ENCODE results near the gene IGF2BP3. TPM values are rescaled to one million over a fixed set of nuclear protein-coding genes. Genes with fewer than 3 reads are reported as not detected.
A peak's percentile ranks its signal among the peaks of the same experiment; 100 is the strongest.

Gene IGF2BP3
- total and polyA plus RNA-seq, 5 donors from 2014 or later: 1.7 TPM; not detected in 4

DNA sequence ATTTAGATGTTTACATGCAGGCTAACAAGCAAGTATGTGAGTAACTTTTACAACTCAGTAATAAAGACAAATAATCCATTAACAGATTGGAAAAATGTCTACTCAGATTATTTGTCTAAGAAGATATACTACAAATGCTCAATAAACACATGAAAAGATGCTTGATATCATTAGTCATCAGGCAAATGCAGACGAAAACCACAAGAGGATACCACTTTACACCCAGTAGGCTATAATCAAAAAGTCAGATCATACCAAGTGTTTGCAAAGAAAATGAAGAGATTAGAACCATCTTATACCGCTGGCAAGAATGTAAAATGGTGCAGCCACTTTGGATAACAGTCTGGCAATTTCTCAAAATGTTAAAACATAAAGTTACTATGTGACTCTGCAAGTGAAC is 87.1 kb downstream of the IGF2BP3 start:
- no peaks in the 10 kb centered on the region for H3K4me1 ChIP-seq (ENCODE audit: control insufficient read depth, insufficient read depth, low read length, poor library complexity, severe bottlenecking)
- no peaks in the 10 kb centered on the region for H3K36me3 ChIP-seq (ENCODE audit: control insufficient read depth, insufficient read depth, low read length)
- H3K27me3 ChIP-seq (ENCODE audit: control insufficient read depth, insufficient read depth, low read length): peaks cover 4% of the 10 kb centered on the region
- DNase-seq: no peak
- Mint-ChIP-seq H3K4me3 (no peak overlapping the region), H3K27ac (peak overlapping the region in 1 of 3 donors; percentile 70), H3K9me3 (peaks cover 0 to 1% (median 0%) of the 10 kb centered on the region in 7 donors), H3K27me3 (no peaks in the 10 kb centered on the region), H3K36me3 (no peaks in the 10 kb centered on the region), H3K4me1 (peaks cover 0 to 5% (median 2%) of the 10 kb centered on the region in 4 donors)
- ATAC-seq (ENCODE audit: low read depth in 2 of 2): no peak
- H3K9me3 ChIP-seq (ENCODE audit: control insufficient read depth in 2 of 2, low read length in 2 of 2): no peaks in the 10 kb centered on the region
- no peak overlapping the region for H3K27ac ChIP-seq (ENCODE audit: insufficient read depth, low read length, poor library complexity, severe bottlenecking)
- no peak overlapping the region for H3K4me3 ChIP-seq (ENCODE audit: low read depth, low read length)

DNA sequence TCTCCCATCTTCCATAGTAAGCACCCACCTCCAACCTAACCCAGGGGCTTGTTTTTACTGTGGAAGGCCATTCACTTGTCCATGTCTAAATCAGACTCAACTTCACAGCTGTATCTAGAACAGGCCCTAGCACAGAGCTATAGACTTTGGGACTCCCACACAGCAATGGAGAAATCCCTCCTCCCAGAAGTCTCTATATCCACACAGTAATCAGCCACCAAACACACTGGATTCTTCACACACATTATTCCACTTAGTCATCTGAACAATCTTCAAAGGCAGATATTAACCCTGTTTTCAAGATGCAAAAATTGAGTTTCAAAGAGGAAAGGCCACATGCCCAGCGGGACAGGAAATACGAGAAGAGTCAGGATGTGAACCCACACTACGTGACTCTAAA is 89.3 kb downstream of the IGF2BP3 start:
- Histone ChIP-seq H3K4me3 (ENCODE audit: low read depth, low read length) (no peak overlapping the region), H3K27me3 (ENCODE audit: control insufficient read depth, insufficient read depth, low read length) (peaks cover 4% of the 10 kb centered on the region), H3K36me3 (ENCODE audit: control insufficient read depth, insufficient read depth, low read length) (no peaks in the 10 kb centered on the region), H3K27ac (ENCODE audit: insufficient read depth, low read length, poor library complexity, severe bottlenecking) (no peak overlapping the region), H3K4me1 (ENCODE audit: control insufficient read depth, insufficient read depth, low read length, poor library complexity, severe bottlenecking) (no peaks in the 10 kb centered on the region), H3K9me3 (ENCODE audit: control insufficient read depth in 2 of 2, low read length in 2 of 2) (no peaks in the 10 kb centered on the region)
- H3K27me3 Mint-ChIP-seq: no peaks in the 10 kb centered on the region
- peak overlapping the region in 1 of 3 donors; percentile 5 for H3K27ac Mint-ChIP-seq
- no peak overlapping the region for H3K4me3 Mint-ChIP-seq
- peaks cover 0 to 12% (median 4%) of the 10 kb centered on the region in 4 donors for H3K4me1 Mint-ChIP-seq
- peaks cover 0 to 1% (median 0%) of the 10 kb centered on the region in 7 donors for H3K9me3 Mint-ChIP-seq
- ATAC-seq (ENCODE audit: low read depth in 2 of 2): no peak
- DNase-seq: peak in 1 of 3 donors; percentile 34
- H3K36me3 Mint-ChIP-seq: no peaks in the 10 kb centered on the region

DNA sequence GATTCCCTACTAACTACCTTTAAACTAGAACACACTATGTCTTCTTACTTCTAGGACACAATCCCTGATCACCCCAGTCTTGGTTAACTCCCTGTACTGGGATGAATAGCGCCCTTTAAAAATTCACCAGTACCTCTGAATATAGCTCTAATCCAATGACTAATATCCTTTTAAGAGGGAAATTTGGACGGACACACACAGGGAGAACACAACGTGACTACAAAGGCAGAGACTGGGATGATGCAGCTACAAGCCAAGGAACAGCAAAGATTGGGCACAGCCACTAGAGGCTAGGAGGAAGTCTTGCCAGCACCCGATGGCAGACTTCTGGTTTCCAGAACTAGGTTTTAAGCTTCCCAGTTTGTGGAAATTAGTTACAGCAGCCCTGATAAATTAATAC is 89.7 kb downstream of the IGF2BP3 start:
- Mint-ChIP-seq H3K4me1 (peaks cover 0 to 12% (median 4%) of the 10 kb centered on the region in 4 donors), H3K27ac (no peak overlapping the region), H3K27me3 (no peaks in the 10 kb centered on the region), H3K4me3 (no peak overlapping the region), H3K36me3 (no peaks in the 10 kb centered on the region), H3K9me3 (peaks cover 0 to 1% (median 0%) of the 10 kb centered on the region in 7 donors)
- DNase-seq (no peak), ATAC-seq (ENCODE audit: low read depth in 2 of 2) (no peak)
- no peaks in the 10 kb centered on the region for H3K36me3 ChIP-seq (ENCODE audit: control insufficient read depth, insufficient read depth, low read length)
- peaks cover 4% of the 10 kb centered on the region for H3K27me3 ChIP-seq (ENCODE audit: control insufficient read depth, insufficient read depth, low read length)
- H3K4me1 ChIP-seq (ENCODE audit: control insufficient read depth, insufficient read depth, low read length, poor library complexity, severe bottlenecking): no peaks in the 10 kb centered on the region
- no peak overlapping the region for H3K4me3 ChIP-seq (ENCODE audit: low read depth, low read length)
- H3K27ac ChIP-seq (ENCODE audit: insufficient read depth, low read length, poor library complexity, severe bottlenecking): no peak overlapping the region
- H3K9me3 ChIP-seq (ENCODE audit: control insufficient read depth in 2 of 2, low read length in 2 of 2): no peaks in the 10 kb centered on the region

DNA sequence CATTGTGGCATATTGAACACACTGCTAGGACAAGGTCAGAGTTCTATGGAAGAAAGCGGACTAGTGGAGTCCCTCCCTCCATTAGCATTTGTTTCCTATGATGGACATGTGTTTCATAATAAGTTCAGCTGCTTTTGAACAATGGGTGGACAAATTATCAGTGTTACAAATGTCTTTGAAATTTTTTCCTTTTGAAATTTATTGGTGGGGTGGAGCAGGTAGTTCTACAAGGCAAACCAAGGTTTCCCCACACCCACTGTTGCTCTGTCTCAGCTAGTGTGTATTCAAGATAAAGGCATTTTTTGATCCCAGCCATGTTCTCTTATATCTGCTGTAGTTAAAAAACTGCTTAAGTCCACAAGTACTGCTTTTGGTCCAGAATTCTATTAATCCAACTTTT is 91.3 kb downstream of the IGF2BP3 start:
- peaks cover 0 to 1% (median 0%) of the 10 kb centered on the region in 7 donors for H3K9me3 Mint-ChIP-seq
- H3K36me3 Mint-ChIP-seq: no peaks in the 10 kb centered on the region
- no peaks in the 10 kb centered on the region for H3K36me3 ChIP-seq (ENCODE audit: control insufficient read depth, insufficient read depth, low read length)
- no peak overlapping the region for H3K27ac Mint-ChIP-seq
- H3K4me1 ChIP-seq (ENCODE audit: control insufficient read depth, insufficient read depth, low read length, poor library complexity, severe bottlenecking): no peaks in the 10 kb centered on the region
- H3K27me3 ChIP-seq (ENCODE audit: control insufficient read depth, insufficient read depth, low read length): peaks cover 4% of the 10 kb centered on the region
- no peak overlapping the region for H3K27ac ChIP-seq (ENCODE audit: insufficient read depth, low read length, poor library complexity, severe bottlenecking)
- peaks cover 0 to 12% (median 5%) of the 10 kb centered on the region in 4 donors for H3K4me1 Mint-ChIP-seq
- DNase-seq (no peak), ATAC-seq (ENCODE audit: low read depth in 2 of 2) (no peak)
- H3K9me3 ChIP-seq (ENCODE audit: control insufficient read depth in 2 of 2, low read length in 2 of 2): no peaks in the 10 kb centered on the region
- H3K4me3 ChIP-seq (ENCODE audit: low read depth, low read length): no peak overlapping the region
- no peak overlapping the region for H3K4me3 Mint-ChIP-seq
- no peaks in the 10 kb centered on the region for H3K27me3 Mint-ChIP-seq

DNA sequence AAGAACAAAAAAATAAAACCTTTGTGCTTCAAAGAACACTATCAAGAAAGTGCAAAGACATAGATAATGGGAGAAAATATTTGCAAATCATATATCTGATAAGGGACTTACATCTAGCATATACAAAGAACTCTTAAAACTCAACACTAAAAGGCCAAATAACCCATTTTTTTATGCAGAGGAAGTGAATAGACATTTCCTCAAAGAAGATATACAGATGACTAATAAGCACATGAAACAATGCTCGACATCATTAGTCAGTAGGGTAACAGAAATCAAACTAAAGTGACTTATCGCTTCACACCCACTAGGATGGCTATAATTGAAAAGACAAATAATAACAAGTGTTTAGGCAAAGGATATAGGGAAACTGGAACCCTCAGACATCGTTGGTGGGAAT is 93.2 kb downstream of the IGF2BP3 start:
- H3K27me3 ChIP-seq (ENCODE audit: control insufficient read depth, insufficient read depth, low read length): peaks cover 4% of the 10 kb centered on the region
- DNase-seq (peak in 1 of 3 donors; percentile 35), ATAC-seq (ENCODE audit: low read depth in 2 of 2) (peak; percentile 60)
- no peak overlapping the region for H3K27ac ChIP-seq (ENCODE audit: insufficient read depth, low read length, poor library complexity, severe bottlenecking)
- peaks cover 14% of the 10 kb centered on the region for H3K4me1 ChIP-seq (ENCODE audit: control insufficient read depth, insufficient read depth, low read length, poor library complexity, severe bottlenecking)
- H3K4me3 ChIP-seq (ENCODE audit: low read depth, low read length): no peak overlapping the region
- H3K27ac Mint-ChIP-seq: no peak overlapping the region
- H3K36me3 ChIP-seq (ENCODE audit: control insufficient read depth, insufficient read depth, low read length): no peaks in the 10 kb centered on the region
- H3K9me3 ChIP-seq (ENCODE audit: control insufficient read depth in 2 of 2, low read length in 2 of 2): no peaks in the 10 kb centered on the region
- H3K4me3 Mint-ChIP-seq: no peak overlapping the region
- H3K36me3 Mint-ChIP-seq: no peaks in the 10 kb centered on the region
- peaks cover 12 to 30% (median 21%) of the 10 kb centered on the region in 4 donors for H3K4me1 Mint-ChIP-seq
- H3K27me3 Mint-ChIP-seq: no peaks in the 10 kb centered on the region
- peaks cover 0 to 1% (median 0%) of the 10 kb centered on the region in 7 donors for H3K9me3 Mint-ChIP-seq

DNA sequence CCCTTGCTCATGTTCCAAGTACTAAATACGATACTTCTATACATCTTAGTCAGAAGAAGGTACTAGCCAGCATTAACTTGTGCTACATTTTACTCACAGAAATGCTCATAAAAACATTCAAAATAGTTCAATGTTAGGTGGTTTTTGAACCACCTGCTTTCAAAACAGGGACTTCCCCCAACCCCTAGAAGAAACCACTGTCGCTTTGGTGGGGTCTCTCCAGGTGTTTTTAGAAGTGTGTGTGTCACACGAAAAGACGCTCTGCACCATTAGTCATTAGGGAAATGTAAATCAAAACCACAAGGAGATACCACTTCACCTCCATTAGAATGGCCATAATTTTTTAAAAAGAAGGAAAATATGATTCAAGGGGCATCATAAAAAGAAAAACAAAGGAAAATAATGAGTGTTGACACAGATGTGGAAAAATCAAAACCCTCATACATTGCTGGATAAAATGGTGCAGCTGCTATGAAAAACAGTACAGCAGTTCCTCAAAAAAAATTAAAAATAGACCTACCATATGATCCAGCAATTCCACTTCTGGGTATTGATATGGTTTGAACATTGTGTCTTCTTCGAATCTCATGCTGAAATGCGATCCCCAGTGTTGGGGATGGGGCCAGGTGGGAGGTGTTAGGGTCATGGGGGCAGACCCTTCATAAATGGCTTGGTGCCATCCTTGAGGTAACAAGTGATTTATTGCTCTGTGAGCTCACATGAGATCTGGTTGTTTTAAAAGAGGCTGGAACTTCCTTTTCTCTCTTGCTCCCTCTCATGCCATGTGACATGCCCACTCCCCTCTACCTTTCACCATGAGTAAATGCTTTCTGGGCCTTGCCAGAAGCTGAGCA is 96.9 kb downstream of the IGF2BP3 start:
- H3K27ac ChIP-seq (ENCODE audit: insufficient read depth, low read length, poor library complexity, severe bottlenecking): no peak overlapping the region
- DNase-seq (peak in 2 of 3 donors; percentile 15 to 72), ATAC-seq (ENCODE audit: low read depth in 2 of 2) (peak; percentile 69 to 75)
- Mint-ChIP-seq H3K27me3 (no peaks in the 10 kb centered on the region), H3K36me3 (no peaks in the 10 kb centered on the region), H3K4me3 (peak overlapping the region in 2 of 4 donors; percentile 2 to 25), H3K4me1 (peaks cover 12 to 29% (median 27%) of the 10 kb centered on the region in 4 donors), H3K9me3 (no peaks in the 10 kb centered on the region), H3K27ac (no peak overlapping the region)
- H3K36me3 ChIP-seq (ENCODE audit: control insufficient read depth, insufficient read depth, low read length): no peaks in the 10 kb centered on the region
- H3K4me1 ChIP-seq (ENCODE audit: control insufficient read depth, insufficient read depth, low read length, poor library complexity, severe bottlenecking): peaks cover 14% of the 10 kb centered on the region
- H3K27me3 ChIP-seq (ENCODE audit: control insufficient read depth, insufficient read depth, low read length): no peaks in the 10 kb centered on the region
- H3K4me3 ChIP-seq (ENCODE audit: low read depth, low read length): peak overlapping the region; percentile 47
- H3K9me3 ChIP-seq (ENCODE audit: control insufficient read depth in 2 of 2, low read length in 2 of 2): no peaks in the 10 kb centered on the region

DNA sequence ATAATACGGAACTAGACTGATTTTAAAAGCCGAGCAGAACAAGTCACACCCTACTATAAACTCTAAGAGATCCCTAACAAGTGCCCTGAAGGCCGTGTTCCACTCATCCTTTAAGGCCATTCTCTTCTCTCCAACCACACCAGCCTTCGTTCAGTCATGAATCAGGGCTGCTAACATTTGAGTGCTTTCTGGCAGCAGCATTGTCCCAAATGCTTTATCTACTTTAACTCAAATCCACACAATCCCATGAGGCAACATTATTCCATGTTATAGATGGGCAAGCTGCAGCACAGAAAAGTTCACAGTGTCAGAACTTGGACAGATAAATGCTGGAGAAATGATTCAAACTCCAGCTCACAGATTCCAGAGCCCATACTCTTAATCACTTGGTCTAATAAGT is 97.7 kb downstream of the IGF2BP3 start:
- Mint-ChIP-seq H3K27ac (peak overlapping the region in 1 of 3 donors; percentile 27), H3K4me1 (peaks cover 18 to 34% (median 31%) of the 10 kb centered on the region in 4 donors), H3K27me3 (peaks cover 1% of the 10 kb centered on the region), H3K36me3 (no peaks in the 10 kb centered on the region), H3K9me3 (no peaks in the 10 kb centered on the region), H3K4me3 (peak overlapping the region in 2 of 4 donors; percentile 25 to 48)
- DNase-seq (no peak), ATAC-seq (ENCODE audit: low read depth in 2 of 2) (no peak)
- peaks cover 14% of the 10 kb centered on the region for H3K4me1 ChIP-seq (ENCODE audit: control insufficient read depth, insufficient read depth, low read length, poor library complexity, severe bottlenecking)
- H3K27ac ChIP-seq (ENCODE audit: insufficient read depth, low read length, poor library complexity, severe bottlenecking): no peak overlapping the region
- no peak overlapping the region for H3K4me3 ChIP-seq (ENCODE audit: low read depth, low read length)
- H3K27me3 ChIP-seq (ENCODE audit: control insufficient read depth, insufficient read depth, low read length): no peaks in the 10 kb centered on the region
- H3K9me3 ChIP-seq (ENCODE audit: control insufficient read depth in 2 of 2, low read length in 2 of 2): no peaks in the 10 kb centered on the region
- no peaks in the 10 kb centered on the region for H3K36me3 ChIP-seq (ENCODE audit: control insufficient read depth, insufficient read depth, low read length)
